CD4-positive, alpha-beta T cell treated with Interferon alpha-2 for 1 hour (primary cell): ENCODE data around the gene HIVEP3.
"Not testable (repeated sequence)": the region's sequence is repeated elsewhere in the genome, so short reads cannot be mapped to it uniquely, and the experiment has no call there.

Source experiments
- DNase-seq, 2 donors: peaks; one replicate each; pipeline ENCODE4 v3.0.0-alpha.2; 2020 to 2022

The HIVEP3 gene

DNA sequence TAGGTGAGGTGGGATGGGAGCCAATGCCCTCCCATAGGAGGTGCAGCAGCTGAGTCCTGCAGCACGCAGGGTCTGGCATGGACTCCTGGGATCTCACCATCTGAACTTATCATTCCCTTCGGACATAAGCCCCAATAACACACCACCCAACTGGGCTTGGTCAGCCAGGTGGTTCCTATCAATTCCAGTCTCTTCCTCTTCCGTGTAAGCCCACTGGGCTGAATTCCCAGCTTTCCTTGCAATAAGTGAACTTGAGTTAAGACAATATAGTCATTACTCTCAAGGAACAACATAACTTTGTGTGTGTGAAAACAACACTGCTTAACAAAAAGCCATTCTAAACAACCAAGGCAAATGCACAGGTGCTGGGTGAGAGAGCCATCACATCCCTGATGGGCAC is 347.7 kb downstream of the HIVEP3 start:
- DNase-seq = no peak

DNA sequence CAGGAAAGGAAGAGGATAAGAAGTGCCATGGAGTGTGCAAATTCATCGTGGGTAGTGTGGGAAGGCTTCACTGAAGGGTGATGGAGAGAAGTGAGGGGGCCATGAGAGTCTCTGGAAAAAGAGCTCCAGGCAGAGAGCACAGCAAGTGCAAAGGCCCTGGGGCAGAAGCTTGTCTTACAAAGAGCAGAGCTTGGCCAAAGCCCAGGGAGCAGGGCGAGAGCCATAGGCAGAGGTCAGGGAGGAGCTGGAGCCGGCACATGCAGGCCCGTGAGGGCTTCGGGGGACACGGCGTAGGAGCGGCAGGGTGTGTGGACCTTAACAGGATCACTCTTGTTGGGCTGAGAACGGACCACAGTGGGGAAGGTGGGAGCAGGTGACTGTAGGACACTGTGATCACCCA is 350.5 kb downstream of the HIVEP3 start:
- no peak for DNase-seq

DNA sequence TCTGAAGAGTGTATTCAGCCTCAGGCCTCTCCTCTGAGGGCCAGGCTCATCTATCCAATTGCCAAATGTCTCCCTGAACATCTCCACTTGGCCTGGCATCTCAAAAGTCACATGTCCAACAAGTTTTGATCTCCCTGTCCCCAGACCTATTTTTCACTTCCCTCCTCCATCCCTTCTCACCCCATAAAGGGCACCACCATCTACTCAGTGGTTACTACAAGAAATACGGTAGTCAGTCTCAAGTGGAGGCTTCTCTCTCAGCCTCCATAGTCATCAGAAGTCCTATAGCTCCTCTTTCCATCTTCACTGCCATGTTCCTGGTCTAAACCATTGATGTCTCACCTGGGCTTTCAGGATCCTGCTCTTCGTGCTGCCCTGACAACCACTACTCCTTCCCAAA is 351.8 kb downstream of the HIVEP3 start:
- no peak for DNase-seq

GRCh38 chr1:41566274-41566885 is 352.3 kb downstream of the HIVEP3 start:
- no peak for DNase-seq

DNA sequence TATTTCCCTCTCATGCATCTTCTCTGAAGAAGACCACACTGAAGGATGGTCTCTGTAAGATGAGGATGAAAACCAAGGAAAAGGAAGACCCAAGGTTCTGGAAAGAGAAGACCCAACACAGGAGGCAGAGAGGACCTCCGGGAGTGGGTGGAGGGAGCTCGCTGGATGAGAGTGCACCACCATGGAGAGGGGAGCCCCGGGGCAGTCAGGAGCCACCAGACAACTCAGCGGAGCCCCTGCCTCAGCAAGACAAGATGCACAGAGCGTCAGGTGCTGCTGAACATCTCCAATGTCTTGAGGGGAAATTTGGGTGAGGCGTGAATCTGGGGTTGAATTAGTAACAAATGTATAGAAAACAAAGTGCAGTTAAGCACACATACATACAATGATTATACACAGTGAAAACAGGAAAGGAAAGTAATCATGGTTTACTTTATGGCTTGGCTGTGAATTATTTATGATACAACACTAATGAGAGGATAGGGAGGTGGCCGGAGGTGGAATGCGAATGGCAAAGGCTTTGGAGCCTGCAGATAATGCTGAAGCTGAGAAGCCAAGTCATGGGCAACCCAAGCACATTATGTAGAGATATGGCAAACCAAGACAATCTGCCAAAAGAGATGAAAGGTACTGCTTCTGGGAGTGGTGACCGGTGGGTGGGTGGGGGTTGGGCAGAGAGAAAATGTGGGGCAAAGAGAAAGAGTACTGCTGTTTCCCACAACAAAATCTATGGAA is 353.8 kb downstream of the HIVEP3 start:
- DNase-seq = no peak

DNA sequence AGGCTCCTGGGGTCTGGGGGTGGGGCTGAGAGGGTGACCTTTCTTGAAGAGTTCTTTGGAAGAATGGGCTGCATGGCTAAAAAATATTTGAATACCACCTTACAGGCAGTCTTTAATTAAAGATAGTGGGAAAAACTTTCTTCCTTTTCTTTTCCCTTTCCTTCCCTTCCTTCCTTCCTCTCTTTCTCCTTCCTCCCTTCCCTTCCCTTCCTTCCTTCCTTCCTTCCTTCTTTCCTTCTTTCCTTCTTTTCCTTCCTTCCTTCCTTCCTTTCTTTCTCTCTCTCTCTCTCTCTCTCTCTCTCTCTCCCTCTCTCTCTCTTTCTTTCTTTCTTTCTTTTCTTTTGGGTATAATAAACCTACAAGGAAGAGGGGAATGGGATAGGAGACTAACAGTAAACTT is 356.4 kb downstream of the HIVEP3 start:
- no peak for DNase-seq

- no peak for DNase-seq
These were observed 357.8 kb downstream of the HIVEP3 start for GRCh38 chr1:41560931-41561330.

- DNase-seq = no peak
These were observed 358.2 kb downstream of the HIVEP3 start for GRCh38 chr1:41560496-41560895.

DNA sequence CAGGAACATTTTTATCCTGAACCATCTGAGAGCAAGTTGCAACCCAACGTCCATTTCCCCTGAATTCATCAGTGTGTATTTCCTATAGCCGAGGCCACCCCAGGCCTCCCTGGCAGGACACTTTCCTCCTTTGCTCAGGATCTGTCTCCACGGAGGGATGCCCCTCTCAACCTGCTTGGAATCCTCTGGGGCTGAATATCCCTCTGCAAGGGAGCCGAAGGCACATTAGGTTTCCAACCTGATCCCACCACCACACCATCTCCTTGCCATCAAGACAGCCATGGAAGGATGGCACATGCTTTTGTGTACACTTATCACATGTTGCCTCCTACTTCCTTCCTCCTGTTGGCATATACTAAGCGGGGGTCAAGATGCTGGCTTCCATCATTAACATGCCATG is 359.4 kb downstream of the HIVEP3 start:
- no peak for DNase-seq

DNA sequence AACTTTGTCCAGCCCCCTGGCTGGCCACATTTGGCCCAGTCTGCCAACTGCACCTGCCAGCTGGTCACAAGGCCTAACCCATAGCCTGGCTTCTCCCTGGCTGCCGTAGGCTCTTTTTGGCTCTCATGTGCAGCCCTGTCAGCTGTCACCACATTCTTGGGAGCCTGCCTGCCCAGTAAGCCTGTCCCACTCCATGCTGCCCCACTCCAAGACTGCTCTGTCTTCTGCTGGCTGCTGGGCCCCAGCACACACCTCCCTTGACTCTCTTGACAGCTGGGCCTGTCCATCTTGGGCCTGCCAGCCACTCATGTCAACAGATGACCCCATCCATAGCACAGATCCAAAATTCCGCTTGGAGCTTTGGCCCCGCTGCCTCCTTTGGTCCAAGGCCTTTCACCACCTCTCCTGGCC is 360.0 kb downstream of the HIVEP3 start:
- no peak for DNase-seq

- DNase-seq = no peak
These were observed 360.8 kb downstream of the HIVEP3 start for GRCh38 chr1:41557751-41558455.

DNA sequence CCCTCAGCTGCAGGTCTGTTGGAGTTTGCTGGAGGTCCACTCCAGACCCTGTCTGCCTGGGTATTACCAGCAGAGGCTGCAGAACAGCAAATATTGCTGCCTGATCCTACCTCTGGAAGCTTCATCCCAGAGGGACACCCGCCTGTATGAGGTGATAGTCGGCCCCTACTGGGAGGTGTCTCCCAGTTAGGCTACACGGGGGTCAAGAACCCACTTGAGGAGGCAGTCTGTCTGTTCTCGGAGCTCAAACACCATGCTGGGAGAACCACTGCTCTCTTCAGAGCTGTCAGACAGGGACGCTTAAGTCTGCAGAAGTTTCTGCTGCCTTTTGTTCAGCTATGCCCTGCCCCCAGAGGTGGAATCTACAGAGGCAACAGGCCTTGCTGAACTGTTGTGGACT is 364.0 kb downstream of the HIVEP3 start:
- DNase-seq = not testable (repeated sequence)

DNA sequence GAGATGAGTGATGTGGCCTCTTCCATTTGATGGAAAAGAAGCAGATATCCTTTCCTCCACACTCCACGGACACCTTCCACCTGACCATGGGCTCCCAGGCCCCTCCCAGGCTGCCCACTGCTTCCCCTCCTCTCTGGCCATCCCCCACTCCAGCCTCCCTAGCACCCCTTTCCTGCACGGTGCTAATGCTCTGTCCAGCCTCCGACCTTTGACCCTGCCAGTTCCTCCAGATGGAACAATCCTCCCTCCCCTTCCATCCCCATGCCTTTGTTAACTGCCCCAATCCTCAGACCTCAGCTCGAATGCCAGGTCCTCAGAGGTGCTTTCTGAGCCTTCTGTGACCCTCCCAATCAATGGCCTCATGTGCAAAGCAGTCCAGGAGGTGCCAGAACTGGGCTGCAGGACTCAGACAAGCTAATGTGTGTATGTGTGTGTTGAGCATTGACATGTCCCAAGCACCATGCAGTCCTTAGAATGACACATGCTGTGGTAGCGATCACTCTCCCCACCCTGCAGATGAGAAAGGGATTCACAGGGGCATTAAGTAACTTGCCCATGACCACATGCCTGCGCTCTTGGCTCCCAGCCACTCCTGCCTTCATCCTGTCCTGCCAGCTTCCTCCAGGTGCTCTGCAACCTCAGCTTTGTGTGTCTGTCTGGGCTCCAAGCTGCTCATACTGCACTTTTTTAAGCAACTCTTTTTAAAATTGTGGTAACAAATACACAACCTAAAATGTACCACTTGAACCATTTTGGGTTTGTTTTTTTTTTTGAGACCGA is 370.8 kb downstream of the HIVEP3 start:
- no peak for DNase-seq

DNA sequence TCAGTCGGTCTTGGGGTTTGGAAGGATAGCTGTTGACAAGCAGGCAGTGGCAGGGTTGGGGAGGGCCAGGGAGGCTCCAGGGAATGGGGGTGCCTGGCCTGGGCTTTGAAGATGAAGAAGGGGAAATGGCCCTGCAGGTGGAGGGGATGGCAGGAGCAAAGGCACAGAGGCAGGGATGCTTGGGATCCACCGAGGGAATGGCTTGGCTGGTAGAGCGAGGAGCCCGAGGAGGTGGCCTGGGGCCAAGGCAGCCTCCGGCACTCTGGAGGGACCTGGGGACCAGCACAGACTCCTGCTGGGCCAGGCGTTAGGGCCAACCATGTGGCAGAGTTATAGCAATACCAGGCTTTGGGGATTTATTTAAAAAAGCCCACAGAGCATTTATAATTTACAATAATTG is 371.4 kb downstream of the HIVEP3 start:
- no peak for DNase-seq

DNA sequence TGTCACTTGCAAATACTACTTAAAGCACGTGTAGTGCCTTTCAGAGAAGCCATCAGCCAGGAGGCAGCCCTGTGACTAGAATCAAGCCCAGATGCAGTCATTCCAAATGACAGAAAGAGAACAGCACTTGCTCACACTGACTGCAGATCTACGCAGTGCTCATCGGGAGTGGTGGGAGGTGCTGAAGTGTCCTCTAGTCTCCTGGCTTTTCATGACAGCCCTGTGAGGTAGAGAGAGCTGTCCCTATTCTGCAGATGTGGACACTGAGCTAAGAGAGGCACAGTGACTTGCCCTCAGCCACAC is 371.9 kb downstream of the HIVEP3 start:
- no peak for DNase-seq

DNA sequence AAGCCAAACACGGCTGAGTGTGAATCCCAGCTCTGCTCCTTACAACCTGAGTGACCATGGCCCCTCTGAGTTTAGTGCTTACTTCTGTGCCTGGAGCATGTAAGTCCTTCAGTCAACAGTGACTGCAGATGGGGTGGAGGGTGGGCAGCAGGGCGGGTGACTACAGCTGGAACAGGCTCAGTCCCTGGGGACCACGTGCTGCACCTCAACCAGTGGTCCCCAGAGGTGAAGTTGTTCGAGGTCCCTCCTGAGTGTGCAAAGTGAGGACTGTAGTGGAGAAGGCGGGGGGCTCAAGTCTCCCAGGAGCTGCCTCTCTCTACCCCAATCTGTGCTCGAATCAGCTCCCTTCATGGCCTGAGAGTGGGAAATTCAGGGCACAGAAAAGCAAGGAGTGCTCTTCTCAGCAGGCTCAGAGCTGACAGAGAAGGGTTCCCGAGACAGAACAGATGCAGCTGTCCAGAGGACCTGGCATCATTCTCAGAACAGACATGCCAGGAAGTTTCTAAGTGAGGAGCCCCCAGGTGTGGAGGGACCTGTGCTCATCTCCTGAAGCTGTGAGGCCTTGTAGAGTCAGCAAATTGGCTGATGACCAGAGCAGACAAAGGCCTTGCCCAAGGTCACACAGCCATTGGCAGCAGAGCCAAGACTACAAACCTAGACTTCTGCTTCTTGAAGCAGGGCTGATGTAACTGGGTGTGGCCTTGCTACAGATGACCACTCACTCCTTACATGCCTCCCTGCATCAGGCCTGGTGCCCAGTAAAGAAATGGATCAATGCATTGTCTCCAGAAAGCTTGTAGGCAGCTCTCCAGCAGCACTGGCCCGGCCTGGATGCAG is 372.5 kb downstream of the HIVEP3 start:
- no peak for DNase-seq

- no peak for DNase-seq
These were observed 376.4 kb downstream of the HIVEP3 start for GRCh38 chr1:41542196-41542930.

DNA sequence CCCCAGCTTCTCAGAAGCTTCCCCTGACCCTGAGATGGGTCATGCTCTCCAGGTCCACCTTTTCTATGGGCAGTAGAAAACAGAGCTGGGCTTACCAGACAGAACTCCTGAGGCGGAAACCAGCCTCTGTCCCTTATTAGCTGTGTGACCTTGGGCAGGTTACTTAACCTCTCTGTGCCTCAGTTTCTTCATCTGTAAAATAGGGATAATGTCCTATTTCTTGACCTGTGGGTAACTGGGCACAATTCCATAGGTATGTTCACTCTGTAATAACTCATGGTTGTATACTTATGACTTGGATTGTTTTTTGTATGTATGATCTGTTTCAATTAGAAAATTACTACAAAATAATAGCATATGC is 377.1 kb downstream of the HIVEP3 start:
- no peak for DNase-seq

DNA sequence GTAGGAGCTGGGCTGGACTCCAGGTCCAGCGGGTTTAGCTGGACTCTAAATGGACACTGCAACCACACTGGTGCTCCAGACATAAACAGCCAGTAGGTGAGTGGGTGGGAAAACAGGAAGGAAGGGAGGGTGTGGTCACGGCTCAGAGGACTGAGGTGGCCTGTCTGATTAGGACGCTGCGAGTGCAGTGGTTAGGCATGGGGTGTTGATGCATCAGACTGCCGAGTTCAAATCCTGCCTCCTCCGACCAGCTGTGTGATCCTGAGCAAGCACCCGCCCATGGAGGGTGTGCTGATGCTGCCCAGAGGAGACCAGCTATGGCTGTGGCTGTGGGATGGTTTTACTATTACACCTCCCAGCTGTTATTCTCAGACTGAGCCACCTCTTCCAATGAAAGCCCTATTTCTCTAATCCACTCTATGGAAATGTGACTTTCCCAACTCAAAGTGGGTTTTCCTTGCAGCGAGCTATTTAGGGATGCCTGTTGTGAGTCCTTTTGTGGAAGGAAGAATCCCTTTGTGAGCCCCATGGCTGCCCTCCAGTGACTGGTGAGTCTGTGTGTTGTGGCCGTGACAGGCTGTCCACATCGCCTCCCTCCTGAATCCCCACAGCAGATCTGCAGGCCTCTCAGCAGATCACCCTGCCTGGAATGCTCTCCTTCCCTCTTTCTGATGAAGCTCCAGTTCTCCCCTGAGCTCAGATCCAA is 377.7 kb downstream of the HIVEP3 start:
- no peak for DNase-seq

DNA sequence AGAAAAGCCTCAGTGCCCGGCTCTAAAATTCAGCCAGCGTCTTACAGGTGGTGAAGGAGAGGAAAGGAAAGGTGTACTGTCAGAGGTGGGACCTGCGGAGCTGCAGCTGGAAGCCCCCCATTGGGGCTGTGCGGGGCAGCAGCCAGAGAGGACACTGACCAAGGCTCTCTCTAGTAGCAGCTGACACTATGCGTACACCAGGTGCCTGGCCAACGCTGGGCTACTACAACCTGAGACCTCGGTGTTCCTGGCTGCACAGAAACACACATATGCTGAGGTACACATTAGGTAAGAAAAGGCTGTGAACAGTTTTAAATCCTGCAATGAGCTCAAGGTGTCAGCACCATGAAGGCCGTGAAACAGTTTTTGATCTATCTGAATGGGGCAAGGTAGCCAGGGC is 378.7 kb downstream of the HIVEP3 start:
- no peak for DNase-seq

GRCh38 chr1:41539418-41539805 is 379.3 kb downstream of the HIVEP3 start:
- DNase-seq = no peak
